ENCODE data around the gene DNAI1.

Gene DNAI1

DNA sequence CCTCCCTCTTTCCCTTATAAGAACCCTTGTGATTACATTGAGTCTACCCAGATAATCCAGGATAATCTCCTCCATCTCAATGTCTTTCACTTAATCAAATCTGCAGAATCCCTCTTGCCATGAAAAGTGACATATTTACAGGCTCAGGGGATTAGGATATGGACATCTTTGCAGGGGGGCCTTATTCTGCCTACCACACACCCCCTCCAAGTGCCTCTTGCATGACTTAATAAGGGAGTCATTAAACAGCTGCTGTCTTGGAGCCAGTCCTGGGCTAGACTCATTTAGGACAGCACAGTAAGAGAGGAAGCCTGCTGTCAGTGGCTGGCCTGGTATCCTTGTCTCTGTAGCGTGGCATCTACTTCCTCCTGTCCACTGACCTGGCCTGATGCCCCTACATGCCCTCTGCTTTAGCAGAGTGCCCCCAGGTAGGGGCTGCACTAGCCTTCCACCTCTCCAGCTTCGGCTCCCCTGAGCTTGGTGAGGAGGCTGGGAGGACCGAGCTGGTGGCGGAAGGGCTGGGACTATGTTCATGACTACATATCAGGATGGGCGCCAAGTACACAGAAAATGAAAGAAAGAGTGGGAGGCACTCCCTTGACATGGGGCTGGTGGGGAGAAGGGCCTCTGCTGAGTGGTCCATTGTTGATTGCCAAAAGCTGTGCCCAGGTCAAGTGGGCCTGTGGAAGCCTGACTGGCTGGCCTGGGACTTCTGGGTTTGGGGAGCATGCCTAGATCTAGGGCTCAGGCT is 46.9 kb downstream of the DNAI1 start:
- no peaks in the 10 kb centered on the region for H3K36me3 ChIP-seq (ENCODE audit: control insufficient read depth in 1 of 2, insufficient read depth in 2 of 2, low read depth in 1 of 2, low read length in 2 of 2)
- H3K79me1 ChIP-seq (replicated peaks; ENCODE audit: low read length, poor library complexity, severe bottlenecking), result no peaks in the 10 kb centered on the region
- H3K4ac ChIP-seq (ENCODE audit: low read depth in 1 of 2, low read length in 2 of 2), result no peak overlapping the region
- H2BK15ac ChIP-seq (ENCODE audit: low read depth, poor library complexity, severe bottlenecking), result no peak overlapping the region
- no peak overlapping the region for H3K23ac ChIP-seq (ENCODE audit: low read length in 2 of 2)
- DNase-seq, result no peak
- no peak overlapping the region for H2BK5ac ChIP-seq (ENCODE audit: low read depth, low read length, poor library complexity, severe bottlenecking)
- no peak overlapping the region for H4K8ac ChIP-seq (ENCODE audit: low read length)
- H2AFZ ChIP-seq (ENCODE audit: low read depth, low read length), result no peak overlapping the region
- H3K4me3 ChIP-seq (ENCODE audit: insufficient read depth in 1 of 2, low read depth in 1 of 2, low read length in 2 of 2), result no peak overlapping the region
- H3K9me3 ChIP-seq (ENCODE audit: control insufficient read depth, low read length), result no peaks in the 10 kb centered on the region
- peaks cover 15 to 83% of the 10 kb centered on the region in 2 experiments for H3K27me3 ChIP-seq (ENCODE audit: control insufficient read depth in 1 of 2, insufficient read depth in 1 of 2, low read length in 2 of 2)
- no peak overlapping the region for H2BK12ac ChIP-seq (ENCODE audit: low read length in 2 of 2)
- no peak overlapping the region for H3K27ac ChIP-seq (ENCODE audit: low read length, poor library complexity, severe bottlenecking)
- no peak overlapping the region for H2BK120ac ChIP-seq (ENCODE audit: low read depth, low read length)
- no peak overlapping the region for H3K18ac ChIP-seq (ENCODE audit: low read depth in 1 of 2, low read length in 2 of 2)
- no peak overlapping the region for H3K4me2 ChIP-seq (ENCODE audit: low read length, poor library complexity, severe bottlenecking)
- H4K91ac ChIP-seq (ENCODE audit: low read length), result no peak overlapping the region
- 88% methylated on average over 4 of the region's 5 CpGs for WGBS
- H2AK5ac ChIP-seq (ENCODE audit: low read length, severe bottlenecking), result no peak overlapping the region
- no peak overlapping the region for H3K9ac ChIP-seq (ENCODE audit: low read length)
- no peak overlapping the region for H3K14ac ChIP-seq (ENCODE audit: low read length in 2 of 2)
- H3K4me1 ChIP-seq (ENCODE audit: control insufficient read depth, insufficient read depth, low read depth, low read length), result no peaks in the 10 kb centered on the region

DNA sequence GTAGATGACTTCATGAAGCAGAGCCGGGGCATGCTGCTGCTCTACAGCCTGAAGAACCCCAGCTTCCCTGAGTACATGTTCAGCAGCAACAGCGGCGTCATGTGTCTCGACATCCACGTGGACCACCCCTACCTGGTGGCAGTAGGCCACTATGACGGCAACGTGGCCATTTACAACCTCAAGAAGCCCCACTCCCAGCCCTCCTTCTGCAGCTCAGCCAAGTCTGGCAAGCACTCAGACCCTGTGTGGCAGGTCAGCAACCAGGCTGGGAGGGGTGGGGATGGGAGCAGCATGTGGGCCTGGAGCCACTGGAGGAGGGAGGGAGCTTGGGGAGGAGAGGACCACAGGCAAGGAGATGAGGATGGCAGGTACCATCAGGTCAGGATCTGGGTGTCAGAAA is 48.0 kb downstream of the DNAI1 start:
- 95% methylated on average over 7 of the region's 7 CpGs for WGBS
- Histone ChIP-seq H3K18ac (ENCODE audit: low read depth in 1 of 2, low read length in 2 of 2) (no peak overlapping the region), H2BK12ac (ENCODE audit: low read length in 2 of 2) (no peak overlapping the region), H2BK15ac (ENCODE audit: low read depth, poor library complexity, severe bottlenecking) (no peak overlapping the region), H3K4me3 (ENCODE audit: insufficient read depth in 1 of 2, low read depth in 1 of 2, low read length in 2 of 2) (no peak overlapping the region), H3K27ac (ENCODE audit: low read length, poor library complexity, severe bottlenecking) (no peak overlapping the region), H2BK5ac (ENCODE audit: low read depth, low read length, poor library complexity, severe bottlenecking) (no peak overlapping the region), H3K4me2 (ENCODE audit: low read length, poor library complexity, severe bottlenecking) (no peak overlapping the region), H3K36me3 (ENCODE audit: control insufficient read depth in 1 of 2, insufficient read depth in 2 of 2, low read depth in 1 of 2, low read length in 2 of 2) (no peaks in the 10 kb centered on the region), H3K14ac (ENCODE audit: low read length in 2 of 2) (peak overlapping the region in 1 of 2 experiments; percentile 7), H2BK120ac (ENCODE audit: low read depth, low read length) (no peak overlapping the region), H3K79me1 (replicated peaks; ENCODE audit: low read length, poor library complexity, severe bottlenecking) (no peaks in the 10 kb centered on the region), H3K4me1 (ENCODE audit: control insufficient read depth, insufficient read depth, low read depth, low read length) (no peaks in the 10 kb centered on the region), H3K27me3 (ENCODE audit: control insufficient read depth in 1 of 2, insufficient read depth in 1 of 2, low read length in 2 of 2) (peaks cover 18 to 94% of the 10 kb centered on the region in 2 experiments), H2AFZ (ENCODE audit: low read depth, low read length) (no peak overlapping the region), H4K91ac (ENCODE audit: low read length) (no peak overlapping the region), H3K9ac (ENCODE audit: low read length) (no peak overlapping the region), H2AK5ac (ENCODE audit: low read length, severe bottlenecking) (no peak overlapping the region), H4K8ac (ENCODE audit: low read length) (no peak overlapping the region), H3K23ac (ENCODE audit: low read length in 2 of 2) (peak overlapping the region in 1 of 2 experiments; percentile 9), H3K4ac (ENCODE audit: low read depth in 1 of 2, low read length in 2 of 2) (no peak overlapping the region), H3K9me3 (ENCODE audit: control insufficient read depth, low read length) (no peaks in the 10 kb centered on the region)
- DNase-seq, result no peak

DNA sequence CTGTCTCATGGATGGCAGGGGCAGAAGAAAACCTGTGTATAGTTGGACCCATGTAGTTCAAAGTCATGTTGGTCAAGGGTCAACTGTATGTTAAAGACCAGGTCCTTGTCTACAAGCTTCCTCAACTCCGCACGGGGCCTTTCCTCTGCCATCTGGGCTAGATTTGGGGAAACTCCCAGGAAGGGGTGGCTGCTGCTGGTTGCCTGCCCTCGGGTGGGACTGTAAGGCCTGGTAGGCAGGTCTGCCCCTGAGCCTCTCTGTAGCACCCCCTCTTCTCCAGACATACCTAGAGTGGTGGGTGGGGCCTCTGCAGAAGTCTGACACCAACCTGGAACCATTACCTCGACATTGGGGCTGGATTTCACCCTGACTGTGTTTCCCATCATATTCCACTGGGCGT is 49.0 kb downstream of the DNAI1 start:
- Histone ChIP-seq H3K4me3 (ENCODE audit: insufficient read depth in 1 of 2, low read depth in 1 of 2, low read length in 2 of 2) (no peak overlapping the region), H3K4ac (ENCODE audit: low read depth in 1 of 2, low read length in 2 of 2) (no peak overlapping the region), H3K27me3 (ENCODE audit: control insufficient read depth in 1 of 2, insufficient read depth in 1 of 2, low read length in 2 of 2) (peaks cover 23 to 95% of the 10 kb centered on the region in 2 experiments), H2BK12ac (ENCODE audit: low read length in 2 of 2) (no peak overlapping the region), H3K4me2 (ENCODE audit: low read length, poor library complexity, severe bottlenecking) (no peak overlapping the region), H2AK5ac (ENCODE audit: low read length, severe bottlenecking) (no peak overlapping the region), H3K14ac (ENCODE audit: low read length in 2 of 2) (no peak overlapping the region), H3K23ac (ENCODE audit: low read length in 2 of 2) (no peak overlapping the region), H2BK15ac (ENCODE audit: low read depth, poor library complexity, severe bottlenecking) (no peak overlapping the region), H4K91ac (ENCODE audit: low read length) (no peak overlapping the region), H3K36me3 (ENCODE audit: control insufficient read depth in 1 of 2, insufficient read depth in 2 of 2, low read depth in 1 of 2, low read length in 2 of 2) (no peaks in the 10 kb centered on the region), H3K18ac (ENCODE audit: low read depth in 1 of 2, low read length in 2 of 2) (no peak overlapping the region), H3K79me1 (replicated peaks; ENCODE audit: low read length, poor library complexity, severe bottlenecking) (no peaks in the 10 kb centered on the region), H2AFZ (ENCODE audit: low read depth, low read length) (no peak overlapping the region), H3K9me3 (ENCODE audit: control insufficient read depth, low read length) (no peaks in the 10 kb centered on the region), H3K4me1 (ENCODE audit: control insufficient read depth, insufficient read depth, low read depth, low read length) (no peaks in the 10 kb centered on the region), H3K27ac (ENCODE audit: low read length, poor library complexity, severe bottlenecking) (no peak overlapping the region), H2BK120ac (ENCODE audit: low read depth, low read length) (no peak overlapping the region), H4K8ac (ENCODE audit: low read length) (no peak overlapping the region), H2BK5ac (ENCODE audit: low read depth, low read length, poor library complexity, severe bottlenecking) (no peak overlapping the region), H3K9ac (ENCODE audit: low read length) (no peak overlapping the region)
- DNase-seq, result no peak
- 86% methylated on average over 5 of the region's 5 CpGs for WGBS

DNA sequence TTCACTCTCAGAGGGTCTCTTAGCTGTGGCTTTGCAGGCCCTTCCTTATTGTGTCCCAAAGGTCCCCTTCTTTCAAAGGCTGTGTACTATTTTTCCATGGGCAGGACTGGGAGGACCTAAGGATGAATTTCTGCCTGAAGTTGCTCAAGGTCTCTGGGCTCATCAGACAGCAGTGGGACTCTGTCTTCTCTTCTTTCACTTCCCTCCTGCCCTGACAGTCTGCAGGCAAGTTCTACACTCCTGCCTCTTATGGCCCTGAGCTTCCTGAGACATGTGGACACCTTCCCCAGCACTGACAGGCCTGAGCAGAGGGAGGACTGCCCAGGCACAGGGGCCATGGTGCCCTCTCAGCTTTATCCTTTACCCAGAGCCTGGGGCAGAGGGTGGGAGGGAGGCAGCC is 49.4 kb downstream of the DNAI1 start:
- Histone ChIP-seq H2BK15ac (ENCODE audit: low read depth, poor library complexity, severe bottlenecking) (no peak overlapping the region), H3K14ac (ENCODE audit: low read length in 2 of 2) (peak overlapping the region in 1 of 2 experiments; percentile 66), H3K23ac (ENCODE audit: low read length in 2 of 2) (no peak overlapping the region), H3K27ac (ENCODE audit: low read length, poor library complexity, severe bottlenecking) (no peak overlapping the region), H3K4me3 (ENCODE audit: insufficient read depth in 1 of 2, low read depth in 1 of 2, low read length in 2 of 2) (no peak overlapping the region), H3K4me2 (ENCODE audit: low read length, poor library complexity, severe bottlenecking) (no peak overlapping the region), H4K91ac (ENCODE audit: low read length) (no peak overlapping the region), H2AFZ (ENCODE audit: low read depth, low read length) (no peak overlapping the region), H3K27me3 (ENCODE audit: control insufficient read depth in 1 of 2, insufficient read depth in 1 of 2, low read length in 2 of 2) (peaks cover 23 to 95% of the 10 kb centered on the region in 2 experiments), H3K36me3 (ENCODE audit: control insufficient read depth in 1 of 2, insufficient read depth in 2 of 2, low read depth in 1 of 2, low read length in 2 of 2) (no peaks in the 10 kb centered on the region), H3K4me1 (ENCODE audit: control insufficient read depth, insufficient read depth, low read depth, low read length) (no peaks in the 10 kb centered on the region), H3K79me1 (replicated peaks; ENCODE audit: low read length, poor library complexity, severe bottlenecking) (no peaks in the 10 kb centered on the region), H2BK12ac (ENCODE audit: low read length in 2 of 2) (no peak overlapping the region), H2AK5ac (ENCODE audit: low read length, severe bottlenecking) (no peak overlapping the region), H3K18ac (ENCODE audit: low read depth in 1 of 2, low read length in 2 of 2) (no peak overlapping the region), H3K4ac (ENCODE audit: low read depth in 1 of 2, low read length in 2 of 2) (no peak overlapping the region), H2BK5ac (ENCODE audit: low read depth, low read length, poor library complexity, severe bottlenecking) (no peak overlapping the region), H3K9ac (ENCODE audit: low read length) (no peak overlapping the region), H4K8ac (ENCODE audit: low read length) (no peak overlapping the region), H2BK120ac (ENCODE audit: low read depth, low read length) (no peak overlapping the region), H3K9me3 (ENCODE audit: control insufficient read depth, low read length) (no peaks in the 10 kb centered on the region)
- DNase-seq, result no peak
